Liver (tissue), 9 donors: ENCODE results near the gene PTGS2. TPM values are rescaled to one million over a fixed set of nuclear protein-coding genes. Genes with fewer than 3 reads are reported as not detected.

Experiments used
- DNase-seq: peaks from one replicate; pipeline ENCODE4 v3.0.0-alpha.2; 2017; ENCODE audit warnings: low spot score
- H3K27ac ChIP-seq, 2 donors: one replicate each; pipeline ENCODE4 v1.7.0; 2013; ENCODE audit warnings: inconsistent platforms in 2 of 2, low read length in 2 of 2, control low read depth in 1 of 2, low read depth in 1 of 2, mild to moderate bottlenecking in 1 of 2
- H3K27me3 ChIP-seq, 4 donors: one replicate each; pipeline versions ENCODE4 v1.6.1 to v1.7.0; 2013; ENCODE audit warnings: low read length in 3 of 4, inconsistent platforms in 1 of 4, mild to moderate bottlenecking in 1 of 4, moderate library complexity in 1 of 4; ENCODE audit not compliant: control insufficient read depth in 4 of 4, insufficient read depth in 4 of 4
- H3K36me3 ChIP-seq, 4 donors: one replicate each; pipeline versions ENCODE4 v1.6.1 to v1.7.0; 2013; ENCODE audit warnings: low read length in 3 of 4, mild to moderate bottlenecking in 3 of 4, low read depth in 1 of 4, moderate library complexity in 1 of 4; ENCODE audit not compliant: control insufficient read depth in 4 of 4, insufficient read depth in 3 of 4
- H3K4me1 ChIP-seq, 4 donors: one replicate each; pipeline versions ENCODE4 v1.6.1 to v1.7.0; 2013; ENCODE audit warnings: low read length in 3 of 4, mild to moderate bottlenecking in 3 of 4, moderate library complexity in 1 of 4; ENCODE audit not compliant: control insufficient read depth in 4 of 4, insufficient read depth in 4 of 4
- H3K4me3 ChIP-seq, 3 donors: one replicate each; pipeline versions ENCODE4 v1.6.1 to v1.7.0; 2013; ENCODE audit warnings: low read length in 3 of 3, control low read depth in 1 of 3, low read depth in 1 of 3, mild to moderate bottlenecking in 1 of 3
- H3K9ac ChIP-seq, 2 donors: one replicate each; pipeline ENCODE4 v1.7.0; 2013; ENCODE audit warnings: low read length in 2 of 2, mild to moderate bottlenecking in 2 of 2, moderate library complexity in 2 of 2, control low read depth in 1 of 2, low read depth in 1 of 2
- H3K9me3 ChIP-seq, 4 donors: one replicate each; pipeline versions ENCODE4 v1.6.1 to v1.7.0; 2013; ENCODE audit warnings: low read length in 3 of 4; ENCODE audit not compliant: control insufficient read depth in 4 of 4
- EGR1 ChIP-seq, 2 donors: IDR thresholded peaks; 2 replicates each; pipeline ENCODE4 v1.6.1; 2016 to 2018; ENCODE audit warnings: antibody characterized with exemption in 2 of 2, low read depth in 2 of 2
- FOXA1 ChIP-seq: IDR thresholded peaks from 2 replicates; pipeline ENCODE4 v1.6.1; 2016; ENCODE audit warnings: antibody characterized with exemption
- FOXA2 ChIP-seq: IDR thresholded peaks from 2 replicates; pipeline ENCODE4 v1.6.1; 2016; ENCODE audit warnings: antibody characterized with exemption
- GABPA ChIP-seq, 2 donors: IDR thresholded peaks in 1 of 2; conservative IDR thresholded peaks in 1 of 2; 2 replicates each; pipeline ENCODE4 v1.6.1; 2016; ENCODE audit warnings: antibody characterized with exemption in 2 of 2, mild to moderate bottlenecking in 1 of 2, moderate library complexity in 1 of 2
- HNF4A ChIP-seq, 2 donors: conservative IDR thresholded peaks; 2 replicates each; pipeline ENCODE4 v1.6.1; 2016; ENCODE audit warnings: antibody characterized with exemption in 2 of 2, mild to moderate bottlenecking in 2 of 2
- HNF4G ChIP-seq: IDR thresholded peaks from 2 replicates; pipeline ENCODE4 v1.6.1; 2016; ENCODE audit warnings: antibody characterized with exemption
- JUND ChIP-seq, 2 donors: IDR thresholded peaks; 2 replicates each; pipeline ENCODE4 v1.6.1; 2016; ENCODE audit warnings: antibody characterized with exemption in 2 of 2
- NR2F2 ChIP-seq: IDR thresholded peaks from 2 replicates; pipeline ENCODE4 v1.6.1; 2016; ENCODE audit warnings: antibody characterized with exemption
- RAD21 ChIP-seq, 2 donors: IDR thresholded peaks; 2 replicates each; pipeline ENCODE4 v1.6.1; 2016; ENCODE audit warnings: antibody characterized with exemption in 2 of 2, mild to moderate bottlenecking in 2 of 2
- RXRA ChIP-seq, 2 donors: IDR thresholded peaks; 2 replicates each; pipeline ENCODE4 v1.6.1; 2017 to 2018; ENCODE audit warnings: antibody characterized with exemption in 2 of 2, mild to moderate bottlenecking in 1 of 2
- SP1 ChIP-seq: IDR thresholded peaks from 2 replicates; pipeline ENCODE4 v1.6.1; 2018; ENCODE audit warnings: antibody characterized with exemption, mild to moderate bottlenecking
- TAF1 ChIP-seq: conservative IDR thresholded peaks from 2 replicates; pipeline ENCODE4 v1.6.1; 2016; ENCODE audit warnings: antibody characterized with exemption, mild to moderate bottlenecking
- YY1 ChIP-seq: IDR thresholded peaks from 2 replicates; pipeline ENCODE4 v1.6.1; 2016; ENCODE audit warnings: antibody characterized with exemption, mild to moderate bottlenecking
- WGBS: extraction: QIAGEN DNeasy Blood & Tissue Kit; methylation state at CpG from one replicate; pipeline ENCODE4 v1.1.7; 2013; 5-methylcytosine and 5-hydroxymethylcytosine counted together
- polyA plus RNA-seq, 2 donors: library from polyadenylated mRNA; stranded (reverse) in 1 of 2; unstranded in 1 of 2; fragments of 200-250 nt in 1 of 2; fragments of >200 nt in 1 of 2; fragmentation: Nextera tagmentation in 1 of 2; extraction: Ambion mirVana in 1 of 2; gene quantifications; one replicate each; pipeline versions ENCODE4 v1.2.1 to v1.2.3, GENCODE V29; 2013 to 2015
- total RNA-seq, 2 donors: library from RNA; depleted of rRNA; stranded (reverse); fragments of >200 nt; gene quantifications; one replicate each; pipeline ENCODE4 v1.2.3, GENCODE V29; 2014
- TF ChIP-seq, protein P1 (sequence below): IDR thresholded peaks from 2 replicates; pipeline ENCODE4 v1.6.1; 2016; ENCODE audit warnings: antibody characterized with exemption
- TF ChIP-seq, protein P2 (sequence below): IDR thresholded peaks from 2 replicates; pipeline ENCODE4 v1.6.1; 2016; ENCODE audit warnings: antibody characterized with exemption, mild to moderate bottlenecking
- TF ChIP-seq, protein P3 (sequence below): IDR thresholded peaks from 2 replicates; pipeline ENCODE4 v1.6.1; 2016; ENCODE audit warnings: antibody characterized with exemption
- TF ChIP-seq, protein P4 (sequence below): IDR thresholded peaks from 2 replicates; pipeline ENCODE4 v1.6.1; 2016; ENCODE audit warnings: antibody characterized with exemption
- TF ChIP-seq, protein P5 (sequence below): fragments of 150-350 bp; IDR thresholded peaks from 2 replicates; pipeline ENCODE4 v1.5.1; 2017; ENCODE audit warnings: improper control_type of control experiment, low read depth, low read length; ENCODE audit not compliant: missing input control
- donor health status: healthy.
- donor health status: healthy.
- donor health status: healthy.
- donor health status: healthy.
- donor health status: healthy.

PTGS2 gene
- total and polyA plus RNA-seq, 4 donors: 0.11 to 0.33 (median 0.29) TPM

DNA sequence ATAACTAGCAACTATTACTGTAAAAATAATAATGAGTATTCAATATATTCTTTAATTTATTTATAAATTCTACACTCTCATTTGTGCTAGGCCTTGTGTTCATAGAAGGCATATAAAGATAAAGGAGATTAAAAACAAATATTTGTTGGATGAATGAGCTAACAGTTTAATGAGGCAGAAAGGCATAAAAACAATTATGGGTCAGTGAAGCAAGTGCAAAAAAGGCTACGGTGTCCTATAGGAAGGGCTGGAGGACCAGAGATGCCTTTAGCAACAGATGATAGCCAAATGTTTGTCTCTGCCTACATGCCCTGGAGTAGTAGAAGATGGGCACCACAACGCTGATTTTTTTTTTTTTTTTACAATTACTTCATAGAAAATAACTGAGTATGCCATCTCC is 45.7 kb downstream of the PTGS2 start:
- H3K27ac ChIP-seq: no peak overlapping the region
- 85% methylated on average over 2 of the region's 2 CpGs for WGBS
- H3K4me1 ChIP-seq: no peaks in the 10 kb centered on the region
- H3K9ac ChIP-seq: no peak overlapping the region
- H3K36me3 ChIP-seq: no peaks in the 10 kb centered on the region
- TF ChIP-seq, protein P1, sequence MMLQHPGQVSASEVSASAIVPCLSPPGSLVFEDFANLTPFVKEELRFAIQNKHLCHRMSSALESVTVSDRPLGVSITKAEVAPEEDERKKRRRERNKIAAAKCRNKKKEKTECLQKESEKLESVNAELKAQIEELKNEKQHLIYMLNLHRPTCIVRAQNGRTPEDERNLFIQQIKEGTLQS: no peak
- no peak for TF ChIP-seq HNF4A (conservative IDR thresholded peaks at IDR 0.05)
- TF ChIP-seq NR2F2: no peak
- TF ChIP-seq, protein P2, sequence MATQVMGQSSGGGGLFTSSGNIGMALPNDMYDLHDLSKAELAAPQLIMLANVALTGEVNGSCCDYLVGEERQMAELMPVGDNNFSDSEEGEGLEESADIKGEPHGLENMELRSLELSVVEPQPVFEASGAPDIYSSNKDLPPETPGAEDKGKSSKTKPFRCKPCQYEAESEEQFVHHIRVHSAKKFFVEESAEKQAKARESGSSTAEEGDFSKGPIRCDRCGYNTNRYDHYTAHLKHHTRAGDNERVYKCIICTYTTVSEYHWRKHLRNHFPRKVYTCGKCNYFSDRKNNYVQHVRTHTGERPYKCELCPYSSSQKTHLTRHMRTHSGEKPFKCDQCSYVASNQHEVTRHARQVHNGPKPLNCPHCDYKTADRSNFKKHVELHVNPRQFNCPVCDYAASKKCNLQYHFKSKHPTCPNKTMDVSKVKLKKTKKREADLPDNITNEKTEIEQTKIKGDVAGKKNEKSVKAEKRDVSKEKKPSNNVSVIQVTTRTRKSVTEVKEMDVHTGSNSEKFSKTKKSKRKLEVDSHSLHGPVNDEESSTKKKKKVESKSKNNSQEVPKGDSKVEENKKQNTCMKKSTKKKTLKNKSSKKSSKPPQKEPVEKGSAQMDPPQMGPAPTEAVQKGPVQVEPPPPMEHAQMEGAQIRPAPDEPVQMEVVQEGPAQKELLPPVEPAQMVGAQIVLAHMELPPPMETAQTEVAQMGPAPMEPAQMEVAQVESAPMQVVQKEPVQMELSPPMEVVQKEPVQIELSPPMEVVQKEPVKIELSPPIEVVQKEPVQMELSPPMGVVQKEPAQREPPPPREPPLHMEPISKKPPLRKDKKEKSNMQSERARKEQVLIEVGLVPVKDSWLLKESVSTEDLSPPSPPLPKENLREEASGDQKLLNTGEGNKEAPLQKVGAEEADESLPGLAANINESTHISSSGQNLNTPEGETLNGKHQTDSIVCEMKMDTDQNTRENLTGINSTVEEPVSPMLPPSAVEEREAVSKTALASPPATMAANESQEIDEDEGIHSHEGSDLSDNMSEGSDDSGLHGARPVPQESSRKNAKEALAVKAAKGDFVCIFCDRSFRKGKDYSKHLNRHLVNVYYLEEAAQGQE: no peak
- TF ChIP-seq, protein P3, sequence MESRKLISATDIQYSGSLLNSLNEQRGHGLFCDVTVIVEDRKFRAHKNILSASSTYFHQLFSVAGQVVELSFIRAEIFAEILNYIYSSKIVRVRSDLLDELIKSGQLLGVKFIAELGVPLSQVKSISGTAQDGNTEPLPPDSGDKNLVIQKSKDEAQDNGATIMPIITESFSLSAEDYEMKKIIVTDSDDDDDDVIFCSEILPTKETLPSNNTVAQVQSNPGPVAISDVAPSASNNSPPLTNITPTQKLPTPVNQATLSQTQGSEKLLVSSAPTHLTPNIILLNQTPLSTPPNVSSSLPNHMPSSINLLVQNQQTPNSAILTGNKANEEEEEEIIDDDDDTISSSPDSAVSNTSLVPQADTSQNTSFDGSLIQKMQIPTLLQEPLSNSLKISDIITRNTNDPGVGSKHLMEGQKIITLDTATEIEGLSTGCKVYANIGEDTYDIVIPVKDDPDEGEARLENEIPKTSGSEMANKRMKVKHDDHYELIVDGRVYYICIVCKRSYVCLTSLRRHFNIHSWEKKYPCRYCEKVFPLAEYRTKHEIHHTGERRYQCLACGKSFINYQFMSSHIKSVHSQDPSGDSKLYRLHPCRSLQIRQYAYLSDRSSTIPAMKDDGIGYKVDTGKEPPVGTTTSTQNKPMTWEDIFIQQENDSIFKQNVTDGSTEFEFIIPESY: no peak
- TF ChIP-seq RAD21 (IDR thresholded peaks at IDR 0.05): no peak
- TF ChIP-seq, protein P4, sequence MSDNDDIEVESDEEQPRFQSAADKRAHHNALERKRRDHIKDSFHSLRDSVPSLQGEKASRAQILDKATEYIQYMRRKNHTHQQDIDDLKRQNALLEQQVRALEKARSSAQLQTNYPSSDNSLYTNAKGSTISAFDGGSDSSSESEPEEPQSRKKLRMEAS: no peak
- no peak for TF ChIP-seq FOXA1
- TF ChIP-seq TAF1: no peak
- TF ChIP-seq FOXA2: no peak
- TF ChIP-seq HNF4G: no peak
- TF ChIP-seq JUND (IDR thresholded peaks at IDR 0.05): no peak
- TF ChIP-seq, protein P5, sequence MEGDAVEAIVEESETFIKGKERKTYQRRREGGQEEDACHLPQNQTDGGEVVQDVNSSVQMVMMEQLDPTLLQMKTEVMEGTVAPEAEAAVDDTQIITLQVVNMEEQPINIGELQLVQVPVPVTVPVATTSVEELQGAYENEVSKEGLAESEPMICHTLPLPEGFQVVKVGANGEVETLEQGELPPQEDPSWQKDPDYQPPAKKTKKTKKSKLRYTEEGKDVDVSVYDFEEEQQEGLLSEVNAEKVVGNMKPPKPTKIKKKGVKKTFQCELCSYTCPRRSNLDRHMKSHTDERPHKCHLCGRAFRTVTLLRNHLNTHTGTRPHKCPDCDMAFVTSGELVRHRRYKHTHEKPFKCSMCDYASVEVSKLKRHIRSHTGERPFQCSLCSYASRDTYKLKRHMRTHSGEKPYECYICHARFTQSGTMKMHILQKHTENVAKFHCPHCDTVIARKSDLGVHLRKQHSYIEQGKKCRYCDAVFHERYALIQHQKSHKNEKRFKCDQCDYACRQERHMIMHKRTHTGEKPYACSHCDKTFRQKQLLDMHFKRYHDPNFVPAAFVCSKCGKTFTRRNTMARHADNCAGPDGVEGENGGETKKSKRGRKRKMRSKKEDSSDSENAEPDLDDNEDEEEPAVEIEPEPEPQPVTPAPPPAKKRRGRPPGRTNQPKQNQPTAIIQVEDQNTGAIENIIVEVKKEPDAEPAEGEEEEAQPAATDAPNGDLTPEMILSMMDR: no peak
- TF ChIP-seq EGR1 (IDR thresholded peaks at IDR 0.05; ENCODE audit: low read depth in 2 of 2): no peak
- TF ChIP-seq GABPA (IDR thresholded peaks at IDR 0.05 in 1 of 2, conservative IDR thresholded peaks at IDR 0.05 in 1 of 2): no peak
- no peak for TF ChIP-seq RXRA (IDR thresholded peaks at IDR 0.05)
- no peak for TF ChIP-seq YY1
- TF ChIP-seq SP1: no peak
- no peak for DNase-seq
- no peaks in the 10 kb centered on the region for H3K27me3 ChIP-seq
- H3K9me3 ChIP-seq: peaks cover 0 to 3% (median 0%) of the 10 kb centered on the region in 4 donors
- no peak overlapping the region for H3K4me3 ChIP-seq
